Measurements from ENCODE around the gene CPTP. TPM values are rescaled to one million over a fixed set of nuclear protein-coding genes. Genes with fewer than 3 reads are reported as not detected.

CPTP gene
- 11.2 TPM for polyA plus RNA-seq (2013, experiment 1 of 4)
- polyA plus RNA-seq (2013, experiment 2 of 4) = 12.4 TPM
- polyA plus RNA-seq (2013, experiment 3 of 4) = 11.4 TPM
- 11.4 TPM for polyA plus RNA-seq (2013, experiment 4 of 4)

GRCh38 chr1:1324524-1325287 is at the start of gene CPTP, which contains the start of gene INTS11:
Gene CPTP (plus strand): TSS chr1:1324802. CDS start chr1:1326911, 2,109 bp downstream.
Gene INTS11 (minus strand): TSS chr1:1324660. CDS start chr1:1324608, 52 bp downstream.
- WGBS, 2 experiments = 1% methylated on average over 84 of the region's 84 CpGs
- Histone ChIP-seq H3K4me1 (ENCODE audit: control insufficient read depth, insufficient read depth, low read length) (peaks cover 4% of the 10 kb centered on the region), H3K36me3 (ENCODE audit: control insufficient read depth, insufficient read depth, low read length) (peaks cover 8% of the 10 kb centered on the region), H3K4me3 (ENCODE audit: insufficient read depth, low read depth, low read length) (peak within 1 kb of the TSS; percentile 81), H3K27me3 (ENCODE audit: control insufficient read depth, insufficient read depth, low read length, poor library complexity, severe bottlenecking) (no peaks in the 10 kb centered on the region), H3K9me3 (ENCODE audit: control insufficient read depth, low read length) (no peaks in the 10 kb centered on the region), H3K27ac (ENCODE audit: insufficient read depth, low read depth, low read length, poor library complexity, severe bottlenecking) (no peak within 1 kb of the TSS)

- no peak overlapping the region for H3K4me3 ChIP-seq (ENCODE audit: insufficient read depth, low read depth, low read length)
- H3K9me3 ChIP-seq (ENCODE audit: control insufficient read depth, low read length) = no peaks in the 10 kb centered on the region
- H3K27ac ChIP-seq (ENCODE audit: insufficient read depth, low read depth, low read length, poor library complexity, severe bottlenecking) = no peak overlapping the region
- 93 to 95% methylated on average over 15 of the region's 15 CpGs for WGBS, 2 experiments
- no peaks in the 10 kb centered on the region for H3K36me3 ChIP-seq (ENCODE audit: control insufficient read depth, insufficient read depth, low read length)
- peaks cover 22% of the 10 kb centered on the region for H3K4me1 ChIP-seq (ENCODE audit: control insufficient read depth, insufficient read depth, low read length)
- no peaks in the 10 kb centered on the region for H3K27me3 ChIP-seq (ENCODE audit: control insufficient read depth, insufficient read depth, low read length, poor library complexity, severe bottlenecking)
These were observed 49.6 kb upstream of the CPTP start for GRCh38 chr1:1274931-1275431.

- Histone ChIP-seq H3K9me3 (ENCODE audit: control insufficient read depth, low read length) (no peaks in the 10 kb centered on the region), H3K27me3 (ENCODE audit: control insufficient read depth, insufficient read depth, low read length, poor library complexity, severe bottlenecking) (no peaks in the 10 kb centered on the region), H3K4me1 (ENCODE audit: control insufficient read depth, insufficient read depth, low read length) (peaks cover 22% of the 10 kb centered on the region), H3K4me3 (ENCODE audit: insufficient read depth, low read depth, low read length) (no peak overlapping the region), H3K27ac (ENCODE audit: insufficient read depth, low read depth, low read length, poor library complexity, severe bottlenecking) (no peak overlapping the region), H3K36me3 (ENCODE audit: control insufficient read depth, insufficient read depth, low read length) (no peaks in the 10 kb centered on the region)
- 94 to 95% methylated on average over 9 of the region's 9 CpGs for WGBS, 2 experiments
These were observed 48.8 kb upstream of the CPTP start for GRCh38 chr1:1275836-1276235.

- WGBS, 2 experiments = 92 to 93% methylated on average over 13 of the region's 13 CpGs
- peaks cover 8% of the 10 kb centered on the region for H3K4me1 ChIP-seq (ENCODE audit: control insufficient read depth, insufficient read depth, low read length)
- H3K27me3 ChIP-seq (ENCODE audit: control insufficient read depth, insufficient read depth, low read length, poor library complexity, severe bottlenecking) = no peaks in the 10 kb centered on the region
- H3K4me3 ChIP-seq (ENCODE audit: insufficient read depth, low read depth, low read length) = no peak overlapping the region
- H3K27ac ChIP-seq (ENCODE audit: insufficient read depth, low read depth, low read length, poor library complexity, severe bottlenecking) = no peak overlapping the region
- H3K36me3 ChIP-seq (ENCODE audit: control insufficient read depth, insufficient read depth, low read length) = no peaks in the 10 kb centered on the region
- H3K9me3 ChIP-seq (ENCODE audit: control insufficient read depth, low read length) = no peaks in the 10 kb centered on the region
These were observed 46.0 kb upstream of the CPTP start for GRCh38 chr1:1278620-1279019.

- Histone ChIP-seq H3K4me1 (ENCODE audit: control insufficient read depth, insufficient read depth, low read length) (peaks cover 8% of the 10 kb centered on the region), H3K27ac (ENCODE audit: insufficient read depth, low read depth, low read length, poor library complexity, severe bottlenecking) (no peak overlapping the region), H3K27me3 (ENCODE audit: control insufficient read depth, insufficient read depth, low read length, poor library complexity, severe bottlenecking) (no peaks in the 10 kb centered on the region), H3K36me3 (ENCODE audit: control insufficient read depth, insufficient read depth, low read length) (no peaks in the 10 kb centered on the region), H3K9me3 (ENCODE audit: control insufficient read depth, low read length) (no peaks in the 10 kb centered on the region), H3K4me3 (ENCODE audit: insufficient read depth, low read depth, low read length) (no peak overlapping the region)
- WGBS, 2 experiments = 93 to 95% methylated on average over 16 of the region's 17 CpGs
These were observed 45.6 kb upstream of the CPTP start for GRCh38 chr1:1279028-1279427.

- Histone ChIP-seq H3K9me3 (ENCODE audit: control insufficient read depth, low read length) (no peaks in the 10 kb centered on the region), H3K27ac (ENCODE audit: insufficient read depth, low read depth, low read length, poor library complexity, severe bottlenecking) (no peak overlapping the region), H3K4me3 (ENCODE audit: insufficient read depth, low read depth, low read length) (no peak overlapping the region), H3K36me3 (ENCODE audit: control insufficient read depth, insufficient read depth, low read length) (no peaks in the 10 kb centered on the region), H3K27me3 (ENCODE audit: control insufficient read depth, insufficient read depth, low read length, poor library complexity, severe bottlenecking) (no peaks in the 10 kb centered on the region), H3K4me1 (ENCODE audit: control insufficient read depth, insufficient read depth, low read length) (no peaks in the 10 kb centered on the region)
- WGBS, 2 experiments = 93% methylated on average over 21 of the region's 21 CpGs
These were observed 43.7 kb upstream of the CPTP start for GRCh38 chr1:1280782-1281481.

- 85 to 87% methylated on average over 26 of the region's 26 CpGs for WGBS, 2 experiments
- Histone ChIP-seq H3K27ac (ENCODE audit: insufficient read depth, low read depth, low read length, poor library complexity, severe bottlenecking) (no peak overlapping the region), H3K9me3 (ENCODE audit: control insufficient read depth, low read length) (no peaks in the 10 kb centered on the region), H3K4me1 (ENCODE audit: control insufficient read depth, insufficient read depth, low read length) (no peaks in the 10 kb centered on the region), H3K27me3 (ENCODE audit: control insufficient read depth, insufficient read depth, low read length, poor library complexity, severe bottlenecking) (no peaks in the 10 kb centered on the region), H3K4me3 (ENCODE audit: insufficient read depth, low read depth, low read length) (no peak overlapping the region), H3K36me3 (ENCODE audit: control insufficient read depth, insufficient read depth, low read length) (no peaks in the 10 kb centered on the region)
These were observed 42.9 kb upstream of the CPTP start for GRCh38 chr1:1281533-1282321.

- Histone ChIP-seq H3K27me3 (ENCODE audit: control insufficient read depth, insufficient read depth, low read length, poor library complexity, severe bottlenecking) (no peaks in the 10 kb centered on the region), H3K36me3 (ENCODE audit: control insufficient read depth, insufficient read depth, low read length) (no peaks in the 10 kb centered on the region), H3K9me3 (ENCODE audit: control insufficient read depth, low read length) (no peaks in the 10 kb centered on the region), H3K27ac (ENCODE audit: insufficient read depth, low read depth, low read length, poor library complexity, severe bottlenecking) (no peak overlapping the region), H3K4me3 (ENCODE audit: insufficient read depth, low read depth, low read length) (no peak overlapping the region), H3K4me1 (ENCODE audit: control insufficient read depth, insufficient read depth, low read length) (no peaks in the 10 kb centered on the region)
- 94% methylated on average over 14 of the region's 14 CpGs for WGBS, 2 experiments
These were observed 41.6 kb upstream of the CPTP start for GRCh38 chr1:1282998-1283397.

- H3K27me3 ChIP-seq (ENCODE audit: control insufficient read depth, insufficient read depth, low read length, poor library complexity, severe bottlenecking) = no peaks in the 10 kb centered on the region
- no peaks in the 10 kb centered on the region for H3K36me3 ChIP-seq (ENCODE audit: control insufficient read depth, insufficient read depth, low read length)
- H3K9me3 ChIP-seq (ENCODE audit: control insufficient read depth, low read length) = no peaks in the 10 kb centered on the region
- no peak overlapping the region for H3K27ac ChIP-seq (ENCODE audit: insufficient read depth, low read depth, low read length, poor library complexity, severe bottlenecking)
- H3K4me1 ChIP-seq (ENCODE audit: control insufficient read depth, insufficient read depth, low read length) = no peaks in the 10 kb centered on the region
- no peak overlapping the region for H3K4me3 ChIP-seq (ENCODE audit: insufficient read depth, low read depth, low read length)
- WGBS, 2 experiments = 40 to 48% methylated on average over 4 to 5 of the region's 9 CpGs
These were observed 40.8 kb upstream of the CPTP start for GRCh38 chr1:1283821-1284220.

Measured in ectodermal cell (in vitro differentiated cells).